Stimulated activated CD4-positive, alpha-beta T cell treated with anti-CD3 and anti-CD28 coated beads, TNF-alpha, amount 100 ng/mL, for 48 hours (primary cell): ENCODE measurements around the gene AKT2.

Source experiments
- DNase-seq, 3 donors: peaks; one replicate each; pipeline ENCODE4 v3.0.0-alpha.2; 2020; ENCODE audit warnings: low read depth in 3 of 3

The AKT2 gene

GRCh38 chr19:40190891-40191835 is 94.0 kb downstream of the AKT2 start, which contains the start of gene MAP3K10:
Gene MAP3K10 (plus strand): TSS chr19:40191426. CDS start chr19:40192032, 606 bp downstream.
- peak; percentile 52 to 76 (median 66) for DNase-seq

GRCh38 chr19:40184273-40184672 is 100.9 kb downstream of the AKT2 start:
- no peak for DNase-seq
